Osteocyte (in vitro differentiated cells): Measurements from ENCODE around the gene SMIM44. TPM values are rescaled to one million over a fixed set of nuclear protein-coding genes. Genes with fewer than 3 reads are reported as not detected.

Source experiments
- DNase-seq: peaks from one replicate; pipeline ENCODE4 v3.0.0; 2021; ENCODE audit warnings: mixed read lengths; ENCODE audit not compliant: unreplicated experiment; ENCODE audit errors: extremely low spot score
- H3K27ac Mint-ChIP-seq: one replicate; pipeline ENCODE4 v1.8.0; 2021; ENCODE audit warnings: mild to moderate bottlenecking, mixed read lengths; ENCODE audit not compliant: unreplicated experiment
- H3K27me3 Mint-ChIP-seq: one replicate; pipeline ENCODE4 v1.8.0; 2021; ENCODE audit warnings: mixed read lengths; ENCODE audit not compliant: unreplicated experiment
- H3K36me3 Mint-ChIP-seq: one replicate; pipeline ENCODE4 v1.8.0; 2021; ENCODE audit warnings: mixed read lengths; ENCODE audit not compliant: unreplicated experiment
- H3K4me1 Mint-ChIP-seq: one replicate; pipeline ENCODE4 v1.8.0; 2021; ENCODE audit warnings: mixed read lengths; ENCODE audit not compliant: unreplicated experiment
- H3K4me3 Mint-ChIP-seq: one replicate; pipeline ENCODE4 v1.8.0; 2021; ENCODE audit warnings: mild to moderate bottlenecking, moderate library complexity, mixed read lengths; ENCODE audit not compliant: unreplicated experiment
- H3K9me3 Mint-ChIP-seq: one replicate; pipeline ENCODE4 v1.8.0; 2021; ENCODE audit warnings: mixed read lengths; ENCODE audit not compliant: unreplicated experiment
- total RNA-seq: library from RNA; stranded (reverse); gene quantifications from 2 replicates; pipeline ENCODE4 v1.2.1, GENCODE V29; 2021
- TF ChIP-seq, protein P1 (sequence below): fragments of 200-600 bp; sonication (generic); IDR thresholded peaks from 2 replicates; pipeline ENCODE4 v1.5.0; 2021; ENCODE audit warnings: antibody characterized with exemption, mild to moderate bottlenecking, moderate library complexity

SMIM44 gene
- total RNA-seq, 1 donor from 2014 or later = not detected

GRCh38 chr19:3478409-3479176 is 4.6 kb downstream of the SMIM44 start:
- TF ChIP-seq, protein P1, sequence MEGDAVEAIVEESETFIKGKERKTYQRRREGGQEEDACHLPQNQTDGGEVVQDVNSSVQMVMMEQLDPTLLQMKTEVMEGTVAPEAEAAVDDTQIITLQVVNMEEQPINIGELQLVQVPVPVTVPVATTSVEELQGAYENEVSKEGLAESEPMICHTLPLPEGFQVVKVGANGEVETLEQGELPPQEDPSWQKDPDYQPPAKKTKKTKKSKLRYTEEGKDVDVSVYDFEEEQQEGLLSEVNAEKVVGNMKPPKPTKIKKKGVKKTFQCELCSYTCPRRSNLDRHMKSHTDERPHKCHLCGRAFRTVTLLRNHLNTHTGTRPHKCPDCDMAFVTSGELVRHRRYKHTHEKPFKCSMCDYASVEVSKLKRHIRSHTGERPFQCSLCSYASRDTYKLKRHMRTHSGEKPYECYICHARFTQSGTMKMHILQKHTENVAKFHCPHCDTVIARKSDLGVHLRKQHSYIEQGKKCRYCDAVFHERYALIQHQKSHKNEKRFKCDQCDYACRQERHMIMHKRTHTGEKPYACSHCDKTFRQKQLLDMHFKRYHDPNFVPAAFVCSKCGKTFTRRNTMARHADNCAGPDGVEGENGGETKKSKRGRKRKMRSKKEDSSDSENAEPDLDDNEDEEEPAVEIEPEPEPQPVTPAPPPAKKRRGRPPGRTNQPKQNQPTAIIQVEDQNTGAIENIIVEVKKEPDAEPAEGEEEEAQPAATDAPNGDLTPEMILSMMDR = no peak
- Mint-ChIP-seq H3K4me1 (no peaks in the 10 kb centered on the region), H3K27me3 (peaks cover 9% of the 10 kb centered on the region), H3K9me3 (no peaks in the 10 kb centered on the region), H3K27ac (no peak overlapping the region), H3K36me3 (no peaks in the 10 kb centered on the region), H3K4me3 (no peak overlapping the region)
- no peak for DNase-seq

GRCh38 chr19:3477951-3478350 is 5.3 kb downstream of the SMIM44 start:
- no peaks in the 10 kb centered on the region for H3K4me1 Mint-ChIP-seq
- TF ChIP-seq, protein P1 = no peak
- DNase-seq = no peak
- H3K9me3 Mint-ChIP-seq = no peaks in the 10 kb centered on the region
- H3K36me3 Mint-ChIP-seq = no peaks in the 10 kb centered on the region
- peaks cover 9% of the 10 kb centered on the region for H3K27me3 Mint-ChIP-seq
- H3K4me3 Mint-ChIP-seq = no peak overlapping the region
- no peak overlapping the region for H3K27ac Mint-ChIP-seq

GRCh38 chr19:3477506-3477905 is 5.7 kb downstream of the SMIM44 start:
- DNase-seq = no peak
- TF ChIP-seq, protein P1 = no peak
- no peaks in the 10 kb centered on the region for H3K4me1 Mint-ChIP-seq
- peaks cover 9% of the 10 kb centered on the region for H3K27me3 Mint-ChIP-seq
- no peak overlapping the region for H3K4me3 Mint-ChIP-seq
- no peak overlapping the region for H3K27ac Mint-ChIP-seq
- H3K36me3 Mint-ChIP-seq = no peaks in the 10 kb centered on the region
- no peaks in the 10 kb centered on the region for H3K9me3 Mint-ChIP-seq

GRCh38 chr19:3476830-3477229 is 6.4 kb downstream of the SMIM44 start:
- Mint-ChIP-seq H3K4me3 (no peak overlapping the region), H3K36me3 (no peaks in the 10 kb centered on the region), H3K27ac (no peak overlapping the region), H3K4me1 (no peaks in the 10 kb centered on the region), H3K9me3 (no peaks in the 10 kb centered on the region), H3K27me3 (peaks cover 6% of the 10 kb centered on the region)
- no peak for DNase-seq
- TF ChIP-seq, protein P1 = no peak

- Mint-ChIP-seq H3K9me3 (no peaks in the 10 kb centered on the region), H3K27ac (no peak overlapping the region), H3K4me3 (no peak overlapping the region), H3K27me3 (peaks cover 2% of the 10 kb centered on the region), H3K36me3 (no peaks in the 10 kb centered on the region), H3K4me1 (peaks cover 2% of the 10 kb centered on the region)
- no peak for DNase-seq
- TF ChIP-seq, protein P1 = no peak
These were observed 7.8 kb downstream of the SMIM44 start for GRCh38 chr19:3475449-3475848.
